Fibroblast of skin of back (primary cell): Measurements from ENCODE around the gene PRPF8.
"Not testable (repeated sequence)": the region's sequence is repeated elsewhere in the genome, so short reads cannot be mapped to it uniquely, and the experiment has no call there.

Source experiments
- DNase-seq: peaks from one replicate; pipeline ENCODE4 v3.0.0-alpha.2; 2013

PRPF8 gene

GRCh38 chr17:1690544-1691221 is 6.0 kb upstream of the PRPF8 start:
- DNase-seq, result no peak

- DNase-seq, result not testable (repeated sequence)
These were observed 3.7 kb upstream of the PRPF8 start for GRCh38 chr17:1688405-1688804.

- no peak for DNase-seq
These were observed 1.4 kb upstream of the PRPF8 start for GRCh38 chr17:1686086-1686485.

GRCh38 chr17:1683459-1683858 is 1.2 kb downstream of the PRPF8 start:
- no peak for DNase-seq

- no peak for DNase-seq
These were observed 8.3 kb downstream of the PRPF8 start for GRCh38 chr17:1676401-1676800.

- DNase-seq, result no peak
These were observed 11.5 kb downstream of the PRPF8 start for GRCh38 chr17:1673041-1673785.

GRCh38 chr17:1663934-1664333 is 20.7 kb downstream of the PRPF8 start:
- DNase-seq, result not testable (repeated sequence)

- no peak for DNase-seq
These were observed 23.6 kb downstream of the PRPF8 start for GRCh38 chr17:1661045-1661444.

GRCh38 chr17:1658100-1658499 is 26.6 kb downstream of the PRPF8 start:
- DNase-seq, result no peak

GRCh38 chr17:1653735-1654134 is 30.9 kb downstream of the PRPF8 start:
- no peak for DNase-seq

- not testable (repeated sequence) for DNase-seq
These were observed 31.9 kb downstream of the PRPF8 start for GRCh38 chr17:1652794-1653193.

- no peak for DNase-seq
These were observed 33.2 kb downstream of the PRPF8 start for GRCh38 chr17:1651559-1651844.

- no peak for DNase-seq
These were observed 33.7 kb downstream of the PRPF8 start for GRCh38 chr17:1650731-1651558.

- DNase-seq, result no peak
These were observed 34.7 kb downstream of the PRPF8 start, which contains the start of gene RILP for GRCh38 chr17:1649844-1650501. TSS of gene RILP (minus strand) at chr17:1649866. CDS start at chr17:1649804, 62 bp downstream.

- DNase-seq, result peak; percentile 89
These were observed 35.5 kb downstream of the PRPF8 start for GRCh38 chr17:1648963-1649843.

- DNase-seq, result peak; percentile 24
These were observed 36.3 kb downstream of the PRPF8 start for GRCh38 chr17:1648173-1648962.

- DNase-seq, result no peak
These were observed 36.9 kb downstream of the PRPF8 start for GRCh38 chr17:1647802-1648171.

GRCh38 chr17:1646199-1646875 is 38.3 kb downstream of the PRPF8 start:
- DNase-seq, result no peak

GRCh38 chr17:1645207-1646171 is 39.2 kb downstream of the PRPF8 start, which contains the start of gene SCARF1:
TSS of gene SCARF1 (minus strand) at chr17:1645732. CDS start at chr17:1645697, 35 bp downstream.
- no peak for DNase-seq
